Measurements from ENCODE around the gene WDR77.

DNA sequence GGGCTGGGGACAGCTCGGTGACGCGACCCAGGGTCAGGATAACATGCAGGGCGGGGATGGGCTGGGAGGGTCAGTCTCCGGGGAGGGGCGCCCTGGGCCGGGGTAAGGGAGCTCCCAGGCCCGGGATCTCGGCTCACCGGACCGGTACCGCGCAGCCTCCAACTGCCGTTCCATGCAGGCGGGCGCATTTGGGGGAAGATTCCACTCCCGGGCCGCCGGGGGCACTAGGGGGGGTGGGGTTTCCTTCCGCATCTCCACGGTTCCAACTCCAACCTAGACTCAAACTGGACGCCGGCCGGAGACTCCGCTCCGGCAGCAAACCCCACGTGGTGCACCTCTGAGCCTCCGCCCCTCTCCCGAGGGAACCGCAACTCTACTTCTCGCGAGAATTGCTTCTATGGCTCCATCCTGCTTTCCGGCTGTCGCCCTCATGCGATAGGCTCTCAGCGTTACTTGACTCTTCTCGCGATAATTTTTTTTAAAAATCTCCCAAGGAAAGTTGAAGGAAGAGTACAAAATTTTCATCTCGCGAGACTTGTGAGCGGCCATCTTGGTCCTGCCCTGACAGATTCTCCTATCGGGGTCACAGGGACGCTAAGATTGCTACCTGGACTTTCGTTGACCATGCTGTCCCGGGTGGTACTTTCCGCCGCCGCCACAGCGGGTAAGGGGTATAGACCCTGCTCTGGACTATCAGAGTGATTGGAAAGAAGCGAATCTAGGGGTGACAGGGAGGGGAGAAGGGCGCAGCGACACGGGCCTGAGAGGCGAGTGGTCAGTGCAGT is at the start of gene WDR77, which contains the start of gene ATP5PB:
- TF ChIP-seq TAF1 (IDR thresholded peaks at IDR 0.05; ENCODE audit: low read depth) (peak; percentile 56), EP300 (IDR thresholded peaks at IDR 0.05; ENCODE audit: borderline replicate concordance) (no peak), RAD21 (IDR thresholded peaks at IDR 0.05; ENCODE audit: low read depth) (no peak), TEAD4 (IDR thresholded peaks at IDR 0.05) (no peak), YY1 (IDR thresholded peaks at IDR 0.05; ENCODE audit: low read depth) (peak; percentile 92)
- TF ChIP-seq, protein P1, sequence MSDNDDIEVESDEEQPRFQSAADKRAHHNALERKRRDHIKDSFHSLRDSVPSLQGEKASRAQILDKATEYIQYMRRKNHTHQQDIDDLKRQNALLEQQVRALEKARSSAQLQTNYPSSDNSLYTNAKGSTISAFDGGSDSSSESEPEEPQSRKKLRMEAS (IDR thresholded peaks at IDR 0.05) = peak; percentile 80
- TF ChIP-seq, protein P2, sequence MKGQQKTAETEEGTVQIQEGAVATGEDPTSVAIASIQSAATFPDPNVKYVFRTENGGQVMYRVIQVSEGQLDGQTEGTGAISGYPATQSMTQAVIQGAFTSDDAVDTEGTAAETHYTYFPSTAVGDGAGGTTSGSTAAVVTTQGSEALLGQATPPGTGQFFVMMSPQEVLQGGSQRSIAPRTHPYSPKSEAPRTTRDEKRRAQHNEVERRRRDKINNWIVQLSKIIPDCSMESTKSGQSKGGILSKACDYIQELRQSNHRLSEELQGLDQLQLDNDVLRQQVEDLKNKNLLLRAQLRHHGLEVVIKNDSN (IDR thresholded peaks at IDR 0.05) = peak; percentile 90
